IMR-90 (cell line): ENCODE data around the gene FGF7. TPM values are rescaled to one million over a fixed set of nuclear protein-coding genes. Genes with fewer than 3 reads are reported as not detected.
"Not testable (repeated sequence)": the region's sequence is repeated elsewhere in the genome, so short reads cannot be mapped to it uniquely, and the experiment has no call there.

Source experiments
- ATAC-seq: fragments of 200-7000 bp; cut with Tn5 transposase; 2 replicates; pipeline ENCODE4 v1.9.1; 2020; ENCODE audit warnings: low read depth, mild to moderate bottlenecking, moderate library complexity
- BruUV-seq: library from RNA; stranded (reverse); fragments of 400-500 nt; replicated peaks from 2 replicates; lab custom pipeline; 2021; lab: Mats Ljungman, UMichigan
- CTCF ChIA-PET: fragments of 300-600 bp; formaldehyde crosslinking; extraction: SDS; loops from one replicate; lab custom pipeline; 2021; ENCODE audit warnings: antibody characterized with exemption; lab: Yijun Ruan, JAX
- POLR2A ChIA-PET: fragments of 300-600 bp; sonication (Branson Sonifier 250); formaldehyde crosslinking; loops from one replicate; lab custom pipeline; 2022; ENCODE audit warnings: antibody characterized with exemption; ENCODE audit not compliant: unreplicated experiment; lab: Charles Lee
- DNase-seq: peaks from one replicate; pipeline ENCODE4 v3.0.0; 2013
- H2AFZ ChIP-seq: replicated peaks from 2 replicates; pipeline ENCODE3; 2013; ENCODE audit warnings: low read length, mild to moderate bottlenecking; ENCODE audit not compliant: poor library complexity
- H2AK5ac ChIP-seq: 2 replicates; pipeline ENCODE4 v1.6.1; 2013; ENCODE audit warnings: low read depth, low read length, inconsistent platforms
- H2AK9ac ChIP-seq: replicated peaks from 2 replicates; pipeline ENCODE3; 2013; ENCODE audit warnings: mild to moderate bottlenecking, low read depth, low read length, moderate library complexity; ENCODE audit not compliant: poor library complexity
- H2BK120ac ChIP-seq: 2 replicates; pipeline ENCODE4 v1.6.1; 2013; ENCODE audit warnings: low read depth, low read length, inconsistent platforms
- H2BK15ac ChIP-seq: 3 replicates; pipeline ENCODE4 v1.6.1; 2013; ENCODE audit warnings: low read depth, low read length, inconsistent platforms
- H2BK20ac ChIP-seq: 2 replicates; pipeline ENCODE4 v1.6.1; 2013; ENCODE audit warnings: low read depth, mild to moderate bottlenecking, inconsistent platforms, low read length, moderate library complexity
- H2BK5ac ChIP-seq: 2 replicates; pipeline ENCODE4 v1.6.1; 2013; ENCODE audit warnings: mild to moderate bottlenecking, low read depth, low read length, inconsistent platforms; ENCODE audit not compliant: poor library complexity, severe bottlenecking
- H3K14ac ChIP-seq: replicated peaks from 2 replicates; pipeline ENCODE4 v1.6.1; 2013; ENCODE audit warnings: low read depth, low read length, inconsistent platforms
- H3K18ac ChIP-seq: 2 replicates; pipeline ENCODE4 v1.6.1; 2013; ENCODE audit warnings: low read depth, low read length, control low read depth
- H3K23ac ChIP-seq: 2 replicates; pipeline ENCODE4 v1.6.1; 2013; ENCODE audit warnings: low read depth, low read length, inconsistent platforms
- H3K27ac ChIP-seq: 2 replicates; pipeline ENCODE4 v1.5.1; 2013; ENCODE audit warnings: mild to moderate bottlenecking, control low read depth, low read length; ENCODE audit not compliant: insufficient read depth
- H3K27me3 ChIP-seq: 2 replicates; pipeline ENCODE4 v1.6.1; 2013; ENCODE audit warnings: low read length; ENCODE audit not compliant: control insufficient read depth, insufficient read depth
- H3K36me3 ChIP-seq: 2 replicates; pipeline ENCODE4 v1.6.1; 2013; ENCODE audit warnings: low read length, mixed read lengths; ENCODE audit not compliant: control insufficient read depth, insufficient read depth
- H3K4ac ChIP-seq: 2 replicates; pipeline ENCODE4 v1.6.1; 2013; ENCODE audit warnings: low read depth, low read length, inconsistent platforms
- H3K4me1 ChIP-seq: 2 replicates; pipeline ENCODE4 v1.6.1; 2013; ENCODE audit warnings: low read length, mixed read lengths; ENCODE audit not compliant: control insufficient read depth, insufficient read depth
- H3K4me2 ChIP-seq: 2 replicates; pipeline ENCODE4 v1.6.1; 2013; ENCODE audit warnings: low read depth, mild to moderate bottlenecking, control low read depth, low read length, moderate library complexity
- H3K4me3 ChIP-seq: 2 replicates; pipeline ENCODE4 v1.5.1; 2013; ENCODE audit warnings: low read depth, mild to moderate bottlenecking, control low read depth, low read length, moderate library complexity; ENCODE audit not compliant: insufficient read depth
- H3K56ac ChIP-seq: 2 replicates; pipeline ENCODE4 v1.6.1; 2013; ENCODE audit warnings: low read length, inconsistent platforms; ENCODE audit not compliant: insufficient read depth; ENCODE audit errors: extremely low read depth
- H3K79me1 ChIP-seq, 2 experiments: 2 replicates each; pipeline ENCODE4 v1.6.1; 2013; ENCODE audit warnings: low read length in 2 of 2, inconsistent platforms in 1 of 2, low read depth in 1 of 2
- H3K9ac ChIP-seq: 2 replicates; pipeline ENCODE4 v1.6.1; 2013; ENCODE audit warnings: low read depth, low read length, control low read depth
- H3K9me1 ChIP-seq: 2 replicates; pipeline ENCODE4 v1.6.1; 2013; ENCODE audit warnings: low read length, inconsistent platforms; ENCODE audit not compliant: insufficient read depth
- H3K9me3 ChIP-seq: 2 replicates; pipeline ENCODE4 v1.6.1; 2013; ENCODE audit warnings: low read length; ENCODE audit not compliant: control insufficient read depth, insufficient read depth
- H4K20me1 ChIP-seq: 2 replicates; pipeline ENCODE4 v1.6.1; 2013; ENCODE audit warnings: low read length, inconsistent platforms; ENCODE audit not compliant: insufficient read depth
- H4K5ac ChIP-seq: 2 replicates; pipeline ENCODE4 v1.6.1; 2013; ENCODE audit warnings: mild to moderate bottlenecking, low read depth, low read length, control low read depth
- H4K8ac ChIP-seq, 2 experiments: 2 replicates each; pipeline ENCODE4 v1.6.1; 2013; ENCODE audit warnings: low read depth in 2 of 2, low read length in 2 of 2, control low read depth in 1 of 2, inconsistent platforms in 1 of 2
- H4K91ac ChIP-seq: 2 replicates; pipeline ENCODE4 v1.6.1; 2013; ENCODE audit warnings: low read depth, low read length, inconsistent platforms; ENCODE audit not compliant: insufficient read depth
- WGBS, 2 experiments: methylation state at CpG; one replicate each; pipeline versions ENCODE4 v1.1.5 to v1.1.7; 2013; ENCODE audit warnings: missing lambda C conversion rate in 2 of 2; ENCODE audit not compliant: insufficient read length in 1 of 2; ENCODE audit errors: extremely low coverage in 2 of 2; 5-methylcytosine and 5-hydroxymethylcytosine counted together
- dilution Hi-C: fragments of 300-500 bp; cut with HindIII; formaldehyde crosslinking; loops from one replicate; pipeline ENCODE4 v1.14.3; 2018; ENCODE audit warnings: low sequenced_read_pairs; ENCODE audit not compliant: unreplicated experiment
- in situ Hi-C: fragments of 300-500 bp; cut with MboI; formaldehyde crosslinking; loops from 3 replicates; pipeline ENCODE4 v1.14.3; 2019; ENCODE audit warnings: low sequenced_read_pairs, inconsistent platforms, mixed read lengths
- intact Hi-C: fragments of 100-400 bp; cut with micrococcal nuclease; formaldehyde crosslinking; loops from 2 replicates; pipeline ENCODE4 v1.10.0; 2022
- polyA plus RNA-seq, 3 experiments: library from polyadenylated mRNA; depleted of rRNA; stranded (reverse); fragments of >200 nt; gene quantifications; 2 replicates each; pipeline ENCODE4 v1.2.3, GENCODE V29; 2012; ENCODE audit warnings: low replicate concordance in 1 of 3
- total RNA-seq: library from RNA; depleted of rRNA; stranded (reverse); fragments of >200 nt; gene quantifications from 2 replicates; pipeline ENCODE4 v1.2.3, GENCODE V29; 2012

FGF7 gene
- total and polyA plus RNA-seq, 2 of the 4 experiments (the other 2 are of a cell fraction), result 27.3 to 34.8 TPM

DNA sequence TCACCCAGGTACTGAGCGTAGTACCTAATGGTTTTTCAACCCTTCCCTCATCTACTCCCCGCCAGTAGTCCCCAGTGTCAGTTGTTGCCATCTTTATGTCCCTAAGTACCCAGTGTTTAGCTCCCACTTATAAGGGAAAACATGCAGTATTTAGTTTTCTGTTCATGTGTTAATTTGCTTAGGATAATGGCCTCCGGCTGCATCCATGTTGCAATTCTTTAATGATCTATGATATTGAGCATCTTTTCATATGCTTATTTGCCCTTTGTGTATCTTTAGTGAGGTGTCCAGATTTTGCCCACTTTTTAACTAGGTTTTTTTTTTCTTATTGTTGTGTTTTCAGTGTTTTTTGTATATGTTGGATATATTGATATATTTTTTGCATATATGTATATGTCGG is 55.0 kb downstream of the FGF7 start:
- H2BK120ac ChIP-seq, POLR2A ChIA-PET, H3K14ac ChIP-seq, H2BK5ac ChIP-seq, H3K79me1 ChIP-seq, H4K5ac ChIP-seq, H3K4me3 ChIP-seq, BruUV-seq, ATAC-seq, H3K4ac ChIP-seq, H3K9me1 ChIP-seq, H3K9ac ChIP-seq, H3K18ac ChIP-seq, dilution Hi-C loops, H2BK20ac ChIP-seq, H2AK5ac ChIP-seq, H2BK15ac ChIP-seq, DNase-seq, H3K4me2 ChIP-seq, H3K27ac ChIP-seq, H3K27me3 ChIP-seq, H4K8ac ChIP-seq, H3K36me3 ChIP-seq, H4K91ac ChIP-seq, H2AK9ac ChIP-seq, intact Hi-C loops, H3K9me3 ChIP-seq, H3K56ac ChIP-seq, H4K20me1 ChIP-seq, H3K4me1 ChIP-seq, H2AFZ ChIP-seq, in situ Hi-C loops, CTCF ChIA-PET, H3K23ac ChIP-seq: not testable (repeated sequence)
- WGBS, 2 experiments, result no CpG with 5 or more reads among the region's 4 CpGs
